ENCODE measurements around the gene PTGER3.
A peak's percentile ranks its signal among the peaks of the same experiment; 100 is the strongest.

Gene PTGER3

DNA sequence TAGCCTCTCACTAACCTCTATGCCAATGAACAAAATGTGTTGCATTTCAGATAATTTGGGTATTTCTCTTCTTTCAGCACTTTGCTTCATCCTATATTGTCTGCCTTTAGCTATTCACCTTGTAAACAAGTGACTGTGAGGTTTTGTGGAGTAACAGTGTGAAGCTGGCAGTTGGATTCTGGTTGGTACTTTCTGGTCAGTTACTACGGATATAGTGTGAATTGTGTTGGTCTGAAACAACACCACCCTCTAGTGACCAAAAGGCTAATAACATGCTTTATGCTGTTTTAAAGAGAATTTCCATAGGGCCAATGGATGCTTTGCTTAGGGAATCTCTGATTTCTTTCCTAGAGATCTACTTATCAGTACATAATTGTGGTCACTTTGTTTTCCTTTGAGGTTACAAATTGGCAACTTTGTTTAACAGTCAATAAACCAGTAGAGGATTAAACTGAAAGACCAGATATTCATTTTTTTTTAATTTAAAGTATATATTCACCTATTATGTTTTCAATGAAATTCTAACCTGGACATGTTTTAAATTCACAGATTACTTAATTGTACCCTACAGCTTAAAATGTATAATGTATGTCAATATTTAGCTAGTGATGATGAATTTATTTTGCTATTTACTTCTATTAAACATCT lies 2.5 kb upstream of the PTGER3 start:
- DNase-seq: peak; percentile 28

- peak; percentile 55 for DNase-seq
Observed at GRCh38 chr1:71046891-71047634, 553 bp downstream of the PTGER3 start.

GRCh38 chr1:71045463-71046028 lies 2.1 kb downstream of the PTGER3 start:
- no peak for DNase-seq

GRCh38 chr1:71044833-71045232 lies 2.8 kb downstream of the PTGER3 start:
- no peak for DNase-seq

GRCh38 chr1:71043065-71043464 lies 4.6 kb downstream of the PTGER3 start:
- no peak for DNase-seq

DNA sequence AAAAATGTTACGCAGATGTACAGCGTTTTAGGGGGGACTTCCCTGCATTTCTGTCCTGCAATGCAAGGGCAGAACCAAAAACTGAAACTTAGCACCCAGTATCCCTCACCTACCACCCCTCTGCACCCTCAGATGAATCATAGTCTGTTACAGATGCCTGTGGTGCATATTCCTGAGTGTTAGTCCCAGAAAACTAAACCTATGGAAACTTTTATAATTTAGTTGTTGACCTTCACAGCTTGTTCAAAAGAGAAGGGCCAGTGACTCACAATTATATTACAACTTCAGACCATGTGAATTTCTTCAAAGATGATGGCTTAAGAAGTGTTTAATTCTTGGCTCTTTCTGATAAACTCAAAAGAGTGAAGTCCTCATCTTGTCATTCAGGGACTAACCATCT lies 5.8 kb downstream of the PTGER3 start:
- no peak for DNase-seq

DNA sequence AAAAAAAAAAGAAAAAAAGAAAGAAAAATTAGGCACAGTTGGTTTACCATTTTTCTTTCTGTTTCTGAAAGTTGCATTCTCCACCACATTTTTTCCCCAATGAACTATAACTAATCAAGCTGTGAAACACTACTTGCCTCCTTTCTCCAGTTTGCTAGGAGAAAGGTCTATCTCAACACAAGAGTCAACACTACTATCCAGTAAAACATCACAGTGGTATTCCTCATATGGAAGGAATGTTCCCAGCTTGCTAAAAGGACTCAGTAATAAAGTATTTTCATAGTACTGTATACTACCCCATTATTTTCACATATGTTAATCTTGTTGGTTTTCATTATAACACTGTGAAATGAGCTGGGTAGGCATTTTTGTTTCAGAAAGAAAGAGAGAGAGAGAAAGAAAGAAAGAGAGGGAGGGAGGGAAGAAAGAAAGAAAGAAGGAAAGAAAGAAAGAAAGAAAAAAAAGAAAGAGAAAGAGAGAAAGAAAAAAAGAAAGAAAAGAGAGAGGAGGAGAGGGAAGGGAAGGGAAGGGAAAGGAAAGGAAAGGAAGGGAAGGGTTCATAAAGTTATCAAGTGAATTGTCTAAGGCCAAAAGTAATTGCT lies 7.9 kb downstream of the PTGER3 start:
- DNase-seq: no peak

DNA sequence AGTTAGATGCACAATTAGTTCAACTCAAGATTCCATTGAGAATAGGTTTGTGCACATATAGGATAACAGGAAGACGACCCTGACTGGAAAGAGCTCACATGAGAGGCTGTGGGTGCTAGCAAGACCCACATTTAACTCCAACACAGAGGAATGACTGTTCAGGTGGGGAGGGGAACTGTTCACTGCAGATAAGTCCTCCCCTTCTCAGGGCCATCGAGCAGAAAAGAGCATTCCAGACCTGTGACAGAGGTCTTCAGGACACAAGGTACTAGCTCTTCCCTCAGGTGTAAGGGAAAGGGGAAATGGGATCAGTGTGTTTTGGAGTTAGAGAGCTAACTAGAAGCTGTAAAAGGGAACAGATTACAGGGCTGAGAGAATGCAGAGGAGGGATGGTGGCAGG lies 8.7 kb downstream of the PTGER3 start:
- no peak for DNase-seq

GRCh38 chr1:71037829-71038620 lies 9.6 kb downstream of the PTGER3 start:
- DNase-seq: no peak

DNA sequence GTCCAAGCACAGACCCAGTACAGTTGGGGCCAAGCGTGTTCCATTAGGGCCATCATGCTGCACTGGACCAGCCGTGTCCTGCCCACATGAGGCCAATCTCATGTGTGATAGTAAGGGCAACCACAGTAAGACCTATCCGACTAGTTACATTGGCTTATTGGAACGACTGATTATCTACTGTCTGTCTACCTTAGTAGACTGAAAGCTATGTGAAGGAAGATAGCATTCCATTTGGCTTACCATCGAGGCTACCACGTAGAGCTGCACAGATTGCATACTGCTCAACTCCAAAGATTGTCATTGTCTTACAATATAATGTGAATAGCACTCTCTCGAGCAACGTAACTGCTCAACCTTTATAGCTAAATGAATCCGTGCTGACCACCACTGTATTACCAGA lies 10.6 kb downstream of the PTGER3 start:
- DNase-seq: no peak

DNA sequence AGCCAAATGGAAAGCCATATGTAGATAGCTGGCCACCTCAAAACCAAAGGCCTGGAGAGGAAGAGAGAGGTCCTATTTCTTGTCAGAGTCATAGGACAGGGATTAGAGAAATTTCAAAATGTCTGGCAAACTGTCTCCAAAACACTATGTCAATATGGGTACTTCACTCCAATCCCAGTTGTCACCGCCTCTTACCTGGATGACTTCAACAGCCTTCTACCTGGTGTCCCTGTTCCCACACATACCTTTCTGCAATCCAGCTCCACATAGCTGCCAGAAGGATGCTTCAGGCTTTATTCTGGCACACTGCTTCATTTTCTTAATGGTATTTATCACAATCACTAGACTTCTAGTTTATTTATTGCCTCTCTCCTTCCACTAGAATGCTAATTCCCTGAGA lies 14.5 kb downstream of the PTGER3 start:
- DNase-seq: no peak

DNA sequence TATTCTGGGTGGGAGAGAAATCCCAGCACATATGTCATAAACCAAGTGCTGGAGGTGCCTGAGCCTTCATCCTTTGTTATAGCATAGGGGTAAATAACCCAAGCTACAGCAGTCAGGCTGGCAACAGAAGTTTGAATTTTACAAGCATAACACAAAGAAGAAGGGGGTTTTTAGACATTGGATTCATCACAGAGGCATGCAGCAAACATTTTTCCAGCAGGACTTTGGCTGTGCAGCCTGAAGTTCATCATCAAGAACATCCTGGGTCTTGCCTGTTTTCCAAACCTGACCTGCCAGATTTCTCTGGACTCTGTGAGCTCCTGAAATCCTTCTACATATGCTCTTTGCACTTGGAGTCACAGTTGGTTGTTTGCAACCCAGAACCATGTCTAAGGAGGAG lies 16.2 kb downstream of the PTGER3 start:
- DNase-seq: peak; percentile 20

GRCh38 chr1:71030026-71030425 lies 17.6 kb downstream of the PTGER3 start:
- DNase-seq: no peak

DNA sequence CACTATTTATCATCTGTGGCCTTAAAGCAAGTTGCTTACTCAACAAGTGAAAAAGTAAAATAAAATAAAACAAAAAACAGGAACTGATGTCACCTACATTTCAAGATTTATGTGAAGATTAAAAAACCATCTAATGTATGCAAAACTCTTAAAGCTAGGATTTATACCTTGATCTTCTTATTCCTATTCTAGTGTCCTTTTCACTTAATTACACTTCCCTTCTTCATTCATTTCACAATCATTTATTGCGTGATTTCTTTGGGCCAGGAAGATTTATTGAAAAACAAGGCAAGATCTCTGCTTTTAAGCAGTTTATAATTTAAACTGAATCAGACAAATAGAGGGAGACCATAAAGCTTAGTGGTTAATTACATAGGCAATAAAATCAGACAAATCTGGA lies 18.6 kb downstream of the PTGER3 start:
- no peak for DNase-seq

DNA sequence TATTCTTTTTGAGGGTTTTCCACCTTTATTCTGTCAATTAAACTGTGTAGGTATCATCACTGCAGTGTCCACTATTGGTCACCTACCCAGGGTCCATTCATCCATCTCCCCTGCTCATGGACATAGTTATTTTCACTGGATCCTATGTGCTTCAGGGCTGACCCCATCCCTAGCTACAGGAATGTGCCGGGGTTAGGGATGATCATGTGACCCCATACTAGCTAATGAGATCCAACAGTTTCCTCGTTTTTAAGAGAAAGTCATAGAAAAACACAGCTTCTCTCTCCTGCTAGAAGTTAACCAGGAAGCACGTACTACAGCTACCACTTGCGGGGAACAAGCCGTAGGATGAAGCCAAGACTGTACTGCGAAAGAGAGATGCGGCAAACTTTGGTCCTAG lies 19.6 kb downstream of the PTGER3 start:
- DNase-seq: no peak

DNA sequence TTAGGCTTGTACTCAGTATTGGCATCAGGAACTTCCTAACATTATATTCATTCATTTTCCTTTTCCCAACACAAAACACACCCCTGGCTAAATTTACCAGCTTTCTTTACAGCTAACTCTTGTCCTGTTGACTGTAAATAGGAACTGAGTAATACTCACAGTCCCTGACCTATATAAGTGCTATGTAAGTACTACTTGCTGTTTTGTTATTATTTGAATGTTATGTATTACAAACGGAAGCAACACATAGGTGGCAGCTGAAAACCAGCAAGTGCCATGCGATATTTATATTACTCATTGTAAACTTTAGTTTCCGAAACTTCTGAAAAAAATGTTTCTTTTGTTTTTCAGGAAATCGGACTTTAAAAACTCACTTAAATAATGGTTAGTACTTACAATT lies 21.5 kb downstream of the PTGER3 start:
- DNase-seq: no peak

DNA sequence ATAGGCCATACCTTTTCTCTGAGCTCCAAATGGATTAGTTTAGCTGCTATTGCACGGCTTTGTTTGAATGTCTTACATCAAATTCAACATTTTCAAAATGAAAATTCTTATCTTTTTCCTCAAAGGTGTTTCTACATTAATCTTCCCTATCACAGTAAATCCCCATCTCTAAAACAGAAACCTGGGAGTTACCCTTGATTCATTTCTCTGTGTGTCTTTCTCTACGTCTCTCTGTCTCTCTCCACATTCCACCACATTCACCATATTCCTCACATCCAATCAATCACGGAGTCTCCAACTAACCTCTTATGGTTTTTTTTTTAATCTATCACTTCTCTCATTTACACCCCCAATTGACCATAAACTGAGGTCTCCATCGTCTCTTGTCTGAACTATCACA lies 24.1 kb downstream of the PTGER3 start:
- no peak for DNase-seq

GRCh38 chr1:71019233-71019969 lies 28.2 kb downstream of the PTGER3 start:
- no peak for DNase-seq

DNA sequence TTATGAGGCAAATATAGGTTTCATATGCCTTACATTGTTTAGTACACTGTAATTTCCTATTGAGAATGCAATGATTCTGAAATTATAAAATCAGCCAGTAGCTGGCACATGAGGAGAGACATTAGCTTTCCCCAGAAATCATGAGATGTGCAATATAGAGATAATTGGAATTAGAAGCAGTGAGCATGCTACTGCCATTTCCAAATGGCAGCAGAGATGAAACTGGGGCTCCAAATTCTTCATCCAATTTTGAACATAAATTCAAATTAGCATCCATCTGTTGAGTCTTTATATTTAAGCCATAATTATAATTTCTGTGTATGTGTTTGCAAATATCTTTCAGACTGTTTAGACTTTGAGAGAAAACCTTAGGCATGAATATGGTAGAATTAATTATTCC lies 28.8 kb downstream of the PTGER3 start:
- DNase-seq: no peak

DNA sequence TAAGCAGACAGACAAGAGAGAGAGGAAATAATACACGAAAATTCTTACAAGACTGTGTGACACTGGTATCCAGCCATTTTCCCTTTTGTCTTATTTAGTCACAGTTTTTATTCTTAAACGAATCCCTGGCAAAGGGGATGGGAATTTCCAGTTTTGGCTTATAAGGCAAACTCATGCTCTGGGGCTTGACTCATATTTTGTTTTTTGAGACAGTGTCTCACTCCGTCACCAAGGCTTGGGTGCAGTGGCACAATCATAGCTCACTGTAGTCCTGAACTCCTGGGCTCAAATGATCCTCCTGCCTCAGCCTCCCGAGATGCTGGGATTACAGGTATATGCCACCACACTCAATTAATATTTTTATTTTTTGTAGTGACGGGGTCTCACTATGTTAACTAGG lies 31.9 kb downstream of the PTGER3 start:
- no peak for DNase-seq

DNA sequence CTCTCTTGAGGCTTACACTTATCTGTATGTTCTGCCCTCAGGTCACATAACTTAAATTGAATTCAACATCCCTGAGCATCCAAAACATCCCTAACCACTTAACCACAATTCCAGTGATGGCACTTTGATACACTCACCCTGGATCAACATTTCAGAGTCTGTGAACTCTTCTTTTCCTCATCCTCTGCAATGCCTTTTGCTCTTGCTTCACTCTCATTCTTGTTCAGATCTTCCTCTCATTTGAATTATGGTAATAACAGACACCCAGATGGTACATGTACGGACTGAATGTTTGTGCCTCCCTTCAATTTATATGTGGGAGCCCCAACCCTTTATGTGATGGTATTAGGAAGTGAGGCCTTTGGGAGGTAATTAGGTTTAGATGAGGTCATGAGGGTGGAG lies 33.4 kb downstream of the PTGER3 start:
- no peak for DNase-seq

- no peak for DNase-seq
Observed at GRCh38 chr1:71002709-71003475, 44.7 kb downstream of the PTGER3 start.

All from T1000 (cell line).